HS-5 (cell line): Measurements from ENCODE around the gene IGFBP1.
A peak's percentile ranks its signal among the peaks of the same experiment; 100 is the strongest.

Experiments
- DNase-seq: peaks from one replicate; pipeline ENCODE4 v3.0.0-alpha.2; 2012; ENCODE audit warnings: low read depth

IGFBP1 gene

GRCh38 chr7:45902820-45903219 lies 14.5 kb downstream of the IGFBP1 start:
- no peak for DNase-seq

- DNase-seq = no peak
Measured at GRCh38 chr7:45909561-45909960, 21.3 kb downstream of the IGFBP1 start.

- no peak for DNase-seq
Measured at GRCh38 chr7:45910855-45911254, 22.6 kb downstream of the IGFBP1 start.

- no peak for DNase-seq
Measured at GRCh38 chr7:45911311-45911710, 23.0 kb downstream of the IGFBP1 start.

- no peak for DNase-seq
Measured at GRCh38 chr7:45912972-45913371, 24.7 kb downstream of the IGFBP1 start.

GRCh38 chr7:45914911-45915310 lies 26.6 kb downstream of the IGFBP1 start:
- DNase-seq = no peak

GRCh38 chr7:45915606-45916005 lies 27.3 kb downstream of the IGFBP1 start:
- DNase-seq = no peak

- no peak for DNase-seq
Measured at GRCh38 chr7:45917064-45917463, 28.8 kb downstream of the IGFBP1 start.

GRCh38 chr7:45917658-45918057 lies 29.4 kb downstream of the IGFBP1 start:
- no peak for DNase-seq

- no peak for DNase-seq
Measured at GRCh38 chr7:45918556-45918955, 30.3 kb downstream of the IGFBP1 start.

GRCh38 chr7:45919231-45919784 lies 31.0 kb downstream of the IGFBP1 start:
- DNase-seq = no peak

GRCh38 chr7:45919993-45920459 lies 31.7 kb downstream of the IGFBP1 start:
- no peak for DNase-seq

GRCh38 chr7:45920502-45921380 lies 32.5 kb downstream of the IGFBP1 start, which contains the start of gene IGFBP3:
IGFBP3 (minus strand) TSS chr7:45921272; CDS start chr7:45921140, 132 bp downstream.
- DNase-seq = no peak

- no peak for DNase-seq
Measured at GRCh38 chr7:45921381-45921698, 33.1 kb downstream of the IGFBP1 start.

GRCh38 chr7:45921699-45922519 lies 33.6 kb downstream of the IGFBP1 start:
- peak; percentile 61 for DNase-seq

- DNase-seq = no peak
Measured at GRCh38 chr7:45922810-45923209, 34.5 kb downstream of the IGFBP1 start.

GRCh38 chr7:45923290-45923689 lies 35.0 kb downstream of the IGFBP1 start:
- peak; percentile 47 for DNase-seq

- DNase-seq = no peak
Measured at GRCh38 chr7:45923818-45924217, 35.5 kb downstream of the IGFBP1 start.

- DNase-seq = peak; percentile 50
Measured at GRCh38 chr7:45924283-45924682, 36.0 kb downstream of the IGFBP1 start.

- no peak for DNase-seq
Measured at GRCh38 chr7:45927721-45928120, 39.4 kb downstream of the IGFBP1 start.

GRCh38 chr7:45930967-45931366 lies 42.7 kb downstream of the IGFBP1 start:
- DNase-seq = no peak

- DNase-seq = no peak
Measured at GRCh38 chr7:45937301-45937700, 49.0 kb downstream of the IGFBP1 start.

- no peak for DNase-seq
Measured at GRCh38 chr7:45937862-45938261, 49.6 kb downstream of the IGFBP1 start.
